Posterior cingulate gyrus (tissue), 11 donors: Measurements from ENCODE around the gene BMP5.

Source experiments
- DNase-seq, 10 donors: peaks; one replicate each; pipeline versions ENCODE4 v3.0.0 to v3.0.0-alpha.2; 2020 to 2021; ENCODE audit warnings: mixed read lengths in 3 of 10
- intact Hi-C: fragments of 100-400 bp; cut with DNase I; formaldehyde crosslinking; loops from one replicate; pipeline ENCODE4 v1.15.1; 2023

The BMP5 gene

GRCh38 chr6:55819811-55820210 lies 55.6 kb downstream of the BMP5 start:
- intact Hi-C loops, result no loop called here
- DNase-seq, result no peak

GRCh38 chr6:55818482-55818881 lies 56.9 kb downstream of the BMP5 start:
- intact Hi-C loops, result no loop called here
- DNase-seq, result no peak

GRCh38 chr6:55812509-55812908 lies 62.9 kb downstream of the BMP5 start:
- intact Hi-C loops, result no loop called here
- no peak for DNase-seq

DNA sequence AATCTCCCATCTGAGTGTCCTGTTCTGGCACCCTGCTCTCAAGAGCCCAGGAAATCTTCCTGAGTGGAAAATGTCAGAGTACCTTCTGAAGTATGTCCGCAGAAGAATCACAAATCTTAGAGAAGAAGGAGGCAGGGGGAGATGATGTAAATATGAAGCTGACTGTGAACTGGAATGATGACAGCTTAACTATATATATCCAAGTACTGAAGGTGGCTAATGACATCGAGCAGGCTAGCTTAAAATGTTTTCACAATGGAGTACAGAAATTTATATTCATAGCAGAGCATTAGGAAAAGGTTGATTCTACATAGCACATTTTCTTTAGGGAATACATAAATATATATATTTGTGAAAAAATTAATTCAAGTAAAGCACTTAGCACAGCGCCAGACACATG lies 64.3 kb downstream of the BMP5 start:
- intact Hi-C loops, result no loop called here
- no peak for DNase-seq

GRCh38 chr6:55802259-55802658 lies 73.1 kb downstream of the BMP5 start:
- intact Hi-C loops, result no loop called here
- no peak for DNase-seq

- DNase-seq, result no peak
- intact Hi-C loops, result no loop called here
Measured at GRCh38 chr6:55798571-55798970, 76.8 kb downstream of the BMP5 start.

DNA sequence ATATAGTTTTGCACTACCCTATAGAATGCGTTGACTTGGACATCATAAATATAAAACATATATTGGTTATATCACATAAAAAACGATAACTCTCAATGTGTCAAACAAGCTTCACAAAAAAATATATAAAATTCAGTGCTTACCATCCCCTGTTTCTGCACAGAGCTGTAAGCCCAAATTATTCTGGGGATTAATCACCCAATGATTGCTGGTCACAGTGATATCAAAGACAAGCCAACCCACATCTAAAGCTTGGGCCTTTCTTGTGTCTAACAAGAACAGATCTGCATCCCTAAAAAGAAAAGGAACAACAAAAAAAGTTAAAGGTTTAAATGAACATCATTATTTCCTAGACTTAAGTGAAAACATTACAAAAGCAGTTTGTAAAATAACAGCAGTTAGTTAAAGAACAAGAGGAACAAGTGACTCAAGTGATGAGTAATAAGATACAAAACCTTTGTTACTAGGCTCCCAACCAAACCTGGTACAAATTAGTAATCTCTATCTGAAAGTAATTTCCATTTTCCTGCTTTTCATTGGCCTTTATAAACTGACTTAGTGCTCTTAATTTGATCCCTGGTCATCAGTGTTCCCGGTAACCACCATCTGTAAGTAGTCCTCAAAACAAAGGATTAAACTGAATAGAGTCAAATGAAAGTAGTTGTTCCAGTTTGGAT lies 81.1 kb downstream of the BMP5 start:
- no peak for DNase-seq
- intact Hi-C loops, result no loop called here

DNA sequence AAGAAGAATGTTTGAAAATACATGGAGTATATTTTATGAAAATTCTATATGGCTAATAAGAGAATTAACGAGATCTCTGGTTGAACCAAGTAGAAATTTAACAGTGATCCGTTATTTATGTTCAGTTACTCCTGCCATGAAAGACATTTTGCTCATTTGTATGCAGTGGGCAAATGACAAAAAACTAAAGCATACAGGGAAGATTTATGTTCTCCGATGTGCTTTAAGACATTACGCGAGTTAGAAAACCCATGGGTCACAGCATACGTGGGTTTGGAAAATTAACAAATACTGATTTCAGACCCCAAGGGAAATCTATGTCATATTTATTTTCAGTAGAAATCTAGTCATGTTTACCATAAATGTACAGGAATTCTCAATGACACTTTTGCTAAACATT lies 90.1 kb downstream of the BMP5 start:
- DNase-seq, result no peak
- intact Hi-C loops, result no loop called here

DNA sequence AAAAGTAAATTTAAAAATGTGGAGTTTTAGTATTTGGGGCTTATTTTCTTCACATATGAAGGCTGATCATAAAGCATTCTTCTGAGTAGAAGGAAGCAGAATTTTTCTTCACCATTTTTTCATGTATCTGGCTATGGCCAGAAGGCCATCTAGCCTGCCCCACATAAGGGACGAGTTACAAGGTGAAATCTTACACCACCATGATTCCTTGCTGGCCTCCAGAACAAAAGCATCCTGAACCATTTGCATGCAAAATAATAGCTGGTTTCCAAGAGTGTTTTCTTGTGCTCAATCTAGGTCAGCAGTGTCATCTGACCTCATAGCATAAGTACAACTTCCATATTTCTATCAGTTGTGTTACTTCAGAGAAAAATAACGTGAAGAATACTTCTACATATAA lies 93.1 kb downstream of the BMP5 start:
- intact Hi-C loops, result no loop called here

GRCh38 chr6:55778705-55779104 lies 96.7 kb downstream of the BMP5 start:
- intact Hi-C loops, result no loop called here
- DNase-seq, result no peak

More for the DNA sequence above, 93.1 kb downstream of the BMP5 start:
- DNase-seq, result no peak

DNA sequence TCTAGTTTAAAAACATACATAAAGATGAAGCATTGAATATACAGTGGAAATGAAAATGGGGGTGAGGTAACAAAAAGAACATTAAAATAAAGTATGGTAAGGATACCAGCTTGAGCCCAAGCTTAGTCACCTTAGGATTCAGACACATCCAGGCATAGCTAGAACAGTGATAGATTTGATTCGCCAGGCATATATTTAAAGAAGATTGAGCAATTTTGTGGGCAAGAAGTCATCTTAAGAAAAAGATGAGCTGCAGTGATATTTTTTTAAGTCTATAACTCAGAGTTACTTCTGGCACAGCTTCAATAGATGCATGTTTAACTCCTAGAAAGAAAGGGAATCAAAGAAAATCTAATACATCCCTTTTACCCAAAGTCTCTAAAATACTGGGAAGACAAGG lies 97.9 kb downstream of the BMP5 start:
- intact Hi-C loops, result no loop called here
- no peak for DNase-seq

GRCh38 chr6:55776113-55776512 lies 99.3 kb downstream of the BMP5 start:
- intact Hi-C loops, result no loop called here
- no peak for DNase-seq

GRCh38 chr6:55775029-55775318 lies 100.4 kb downstream of the BMP5 start:
- intact Hi-C loops, result no loop called here
- no peak for DNase-seq

DNA sequence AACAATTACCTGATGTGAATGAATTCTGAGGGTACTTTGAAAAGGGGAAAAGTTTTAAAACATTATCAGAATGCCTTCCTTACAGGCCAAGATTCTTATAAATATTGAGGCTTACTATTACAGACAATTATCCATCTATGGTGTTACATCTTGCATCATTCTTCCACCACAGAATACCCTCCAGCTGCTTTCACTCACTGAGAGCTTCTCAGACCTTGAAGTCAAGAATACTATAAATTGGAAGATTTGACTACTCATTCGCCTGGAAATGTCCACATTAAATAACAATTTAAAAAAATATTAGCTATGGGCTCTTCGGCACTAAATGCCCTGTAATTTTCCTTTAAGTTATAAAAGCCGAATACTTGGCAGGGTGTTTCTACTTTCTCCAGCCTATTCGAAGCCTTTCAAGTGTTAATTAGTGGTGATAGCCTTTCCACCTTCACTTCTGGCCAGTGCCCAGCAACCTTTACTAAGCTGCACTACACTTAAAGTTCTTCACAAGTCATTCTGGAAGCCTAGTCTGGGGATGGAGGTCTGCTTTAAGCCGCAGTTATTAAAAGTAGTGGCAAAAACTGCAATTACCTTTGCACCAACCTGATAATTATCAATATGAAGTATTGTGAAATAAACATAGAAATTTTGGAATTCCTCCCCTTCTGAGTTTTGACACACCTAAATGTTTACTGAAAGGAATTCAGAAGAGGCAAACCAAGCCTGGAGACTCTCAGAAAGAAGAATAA lies 100.9 kb downstream of the BMP5 start:
- DNase-seq, result no peak
- intact Hi-C loops, result no loop called here

DNA sequence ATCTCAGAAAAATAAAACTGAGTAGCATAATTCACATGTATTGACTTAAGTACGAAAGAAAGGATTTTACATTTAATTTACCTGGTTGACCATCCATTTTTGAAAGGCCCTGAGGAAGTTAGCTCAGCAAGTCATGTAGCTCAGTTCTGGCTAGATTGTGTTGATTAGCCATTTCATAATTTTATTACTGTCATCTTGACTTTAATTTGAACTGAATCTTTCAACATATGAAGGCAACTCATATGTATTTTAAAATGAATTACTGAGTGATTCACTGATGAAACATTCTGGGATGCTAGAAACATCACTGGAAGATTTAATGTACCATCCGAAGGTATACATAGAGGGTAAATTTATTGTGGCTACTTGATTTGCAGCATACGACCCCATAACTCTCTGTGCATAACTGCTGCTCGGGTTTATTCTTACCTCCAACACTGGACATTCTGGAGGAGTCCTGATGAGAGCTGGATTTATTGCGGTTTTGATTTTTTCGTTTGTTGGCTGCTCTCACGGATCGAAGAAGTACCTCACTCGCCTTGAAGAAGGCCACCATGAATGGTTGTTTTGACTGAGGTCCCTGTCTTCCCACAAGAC lies 101.7 kb downstream of the BMP5 start:
- DNase-seq, result no peak
- intact Hi-C loops, result no loop called here

- intact Hi-C loops, result no loop called here
- no peak for DNase-seq
Measured at GRCh38 chr6:55772730-55773129, 102.7 kb downstream of the BMP5 start.

DNA sequence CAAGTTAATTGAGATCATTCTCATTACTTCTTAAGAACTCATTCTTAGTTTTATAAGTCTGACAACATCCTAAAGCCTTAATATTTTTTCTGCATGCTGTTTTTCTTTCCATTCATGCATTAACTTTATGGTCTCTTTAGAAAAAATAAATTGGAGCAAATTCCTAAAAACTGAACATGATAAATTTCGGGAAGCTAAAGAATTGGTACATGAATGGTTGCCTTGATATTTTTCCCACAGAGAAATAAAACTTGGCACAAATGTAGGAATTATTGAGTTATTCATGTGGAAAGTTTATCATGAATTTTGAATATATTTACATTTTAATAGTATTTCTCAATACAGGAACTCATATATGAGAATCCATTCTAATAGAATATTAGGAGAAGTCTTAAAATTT lies 115.9 kb downstream of the BMP5 start:
- intact Hi-C loops, result no loop called here
- no peak for DNase-seq

GRCh38 chr6:55758156-55758937 lies 117.0 kb downstream of the BMP5 start:
- no peak for DNase-seq
- intact Hi-C loops, result no loop called here

GRCh38 chr6:55756531-55757031 lies 118.8 kb downstream of the BMP5 start:
- no peak for DNase-seq
- intact Hi-C loops, result no loop called here

DNA sequence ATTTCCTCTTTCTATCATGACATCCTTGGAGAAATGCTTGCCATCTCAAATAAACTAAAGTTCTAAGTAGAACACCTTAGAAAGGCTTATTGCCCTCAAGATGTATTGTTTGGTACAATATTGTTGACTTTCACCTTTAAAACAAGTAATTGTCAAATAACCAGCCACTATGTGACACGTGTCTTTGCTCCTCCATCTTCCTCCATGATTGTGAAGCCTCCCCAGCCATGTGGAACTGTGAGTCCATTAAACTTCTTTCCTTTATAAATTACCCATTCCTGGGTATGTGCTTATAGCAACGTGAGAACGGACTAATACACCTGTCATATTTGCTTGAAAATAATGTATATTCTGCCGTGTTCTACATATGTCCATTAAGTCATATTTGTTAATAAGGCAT lies 126.5 kb downstream of the BMP5 start:
- intact Hi-C loops, result no loop called here
- no peak for DNase-seq

DNA sequence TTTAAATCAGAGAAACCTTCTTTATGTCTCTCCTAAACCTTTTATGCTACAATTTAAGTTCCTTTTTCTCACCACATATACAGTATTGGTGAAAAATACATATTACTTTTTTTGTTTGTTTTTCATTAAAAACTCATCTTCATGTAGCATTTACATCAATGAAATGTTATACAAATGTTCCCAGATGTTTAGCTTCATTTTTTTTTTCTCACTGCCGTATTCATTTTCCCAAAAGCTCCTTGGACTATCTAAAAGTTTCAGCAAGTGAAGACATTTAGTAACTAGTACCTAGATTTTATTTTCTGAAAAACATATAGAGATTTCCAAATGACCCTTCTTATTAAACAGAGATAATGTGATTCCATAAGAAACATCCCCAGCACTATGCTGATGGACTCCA lies 128.9 kb downstream of the BMP5 start:
- intact Hi-C loops, result no loop called here
- DNase-seq, result no peak
